Mucosa of stomach (tissue), 1 donor: Measurements from ENCODE around the gene PANK4.

Experiments used
- H3K27me3 ChIP-seq: one replicate; pipeline ENCODE4 v1.7.0; 2013; ENCODE audit warnings: mild to moderate bottlenecking, low read length; ENCODE audit not compliant: control insufficient read depth, insufficient read depth
- H3K36me3 ChIP-seq: one replicate; pipeline ENCODE4 v1.7.0; 2013; ENCODE audit warnings: low read length; ENCODE audit not compliant: control insufficient read depth, insufficient read depth
- H3K4me1 ChIP-seq: one replicate; pipeline ENCODE4 v1.7.0; 2013; ENCODE audit warnings: mild to moderate bottlenecking, low read length; ENCODE audit not compliant: control insufficient read depth, insufficient read depth
- H3K4me3 ChIP-seq: one replicate; pipeline ENCODE4 v1.7.0; 2013; ENCODE audit warnings: low read length
- H3K9ac ChIP-seq: one replicate; pipeline ENCODE4 v1.7.0; 2013; ENCODE audit warnings: mild to moderate bottlenecking, low read length, moderate library complexity
- H3K9me3 ChIP-seq: one replicate; pipeline ENCODE4 v1.7.0; 2013; ENCODE audit warnings: mild to moderate bottlenecking, low read length, moderate library complexity; ENCODE audit not compliant: control insufficient read depth
- donor health status: Pancreatic carcinoma.

The PANK4 gene

DNA sequence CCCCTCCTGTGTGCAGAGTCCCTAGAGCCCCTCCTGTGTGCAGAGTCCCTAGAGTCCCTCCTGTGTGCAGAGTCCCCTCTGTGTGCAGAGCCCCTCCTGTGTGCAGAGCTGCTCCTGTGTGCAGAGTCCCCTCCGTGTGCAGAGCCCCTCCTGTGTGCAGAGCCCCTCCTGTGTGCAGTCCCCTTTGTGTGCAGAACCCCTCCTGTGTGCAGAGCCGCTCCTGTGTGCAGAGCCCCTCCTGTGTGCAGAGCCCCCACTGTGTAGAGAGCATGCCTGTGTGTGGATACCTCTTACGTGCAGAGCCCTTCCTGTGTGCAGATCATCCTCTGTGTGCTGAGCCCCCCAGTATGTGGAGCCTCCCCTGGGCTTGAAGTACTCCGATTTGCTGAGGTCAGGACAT, 12.0 kb upstream of the PANK4 start:
- no peaks in the 10 kb centered on the region for H3K9me3 ChIP-seq
- peaks cover 60% of the 10 kb centered on the region for H3K27me3 ChIP-seq
- H3K36me3 ChIP-seq: no peaks in the 10 kb centered on the region
- H3K4me1 ChIP-seq: peaks cover 29% of the 10 kb centered on the region
- no peak overlapping the region for H3K4me3 ChIP-seq
- no peak overlapping the region for H3K9ac ChIP-seq

DNA sequence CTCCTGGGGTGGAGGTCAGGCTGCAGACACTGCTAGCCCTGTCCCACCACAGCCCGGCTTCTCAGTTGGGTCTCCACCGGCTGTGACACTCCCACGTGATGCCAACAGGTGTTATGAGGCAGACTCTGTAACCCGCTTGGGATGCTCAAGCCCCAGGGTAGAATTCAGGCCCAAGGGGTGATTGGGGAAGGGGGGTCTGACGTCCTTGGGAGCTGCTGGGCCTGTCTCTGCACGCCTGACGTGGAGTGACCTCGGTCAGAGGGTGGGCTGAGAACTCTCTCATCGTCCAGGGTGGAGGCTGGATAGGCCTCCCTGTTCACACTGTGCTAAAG, 11.4 kb upstream of the PANK4 start:
- Histone ChIP-seq H3K4me3 (no peak overlapping the region), H3K36me3 (no peaks in the 10 kb centered on the region), H3K4me1 (peaks cover 27% of the 10 kb centered on the region), H3K9ac (no peak overlapping the region), H3K9me3 (no peaks in the 10 kb centered on the region), H3K27me3 (peaks cover 65% of the 10 kb centered on the region)

DNA sequence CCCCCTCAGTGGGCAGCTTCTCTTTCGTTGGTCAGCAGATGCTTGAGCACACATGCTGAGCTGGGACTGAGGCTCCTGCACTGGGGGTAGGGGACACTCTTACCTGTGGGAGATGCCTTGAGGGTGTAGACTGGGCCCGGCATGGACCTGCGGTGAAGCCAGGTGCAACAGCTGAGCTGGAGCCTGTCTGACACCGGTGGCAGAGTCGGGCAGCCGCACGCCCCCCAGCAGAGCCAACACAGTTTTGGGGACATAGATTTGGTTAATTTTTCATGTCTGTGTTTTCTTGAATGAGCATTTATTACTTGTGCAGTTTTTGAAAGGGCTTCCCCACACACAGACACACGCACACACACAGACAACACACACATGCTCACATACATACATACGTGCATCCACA, 9.6 kb upstream of the PANK4 start:
- peaks cover 72% of the 10 kb centered on the region for H3K27me3 ChIP-seq
- no peaks in the 10 kb centered on the region for H3K9me3 ChIP-seq
- no peak overlapping the region for H3K9ac ChIP-seq
- H3K4me1 ChIP-seq: peaks cover 27% of the 10 kb centered on the region
- H3K4me3 ChIP-seq: no peak overlapping the region
- H3K36me3 ChIP-seq: no peaks in the 10 kb centered on the region

DNA sequence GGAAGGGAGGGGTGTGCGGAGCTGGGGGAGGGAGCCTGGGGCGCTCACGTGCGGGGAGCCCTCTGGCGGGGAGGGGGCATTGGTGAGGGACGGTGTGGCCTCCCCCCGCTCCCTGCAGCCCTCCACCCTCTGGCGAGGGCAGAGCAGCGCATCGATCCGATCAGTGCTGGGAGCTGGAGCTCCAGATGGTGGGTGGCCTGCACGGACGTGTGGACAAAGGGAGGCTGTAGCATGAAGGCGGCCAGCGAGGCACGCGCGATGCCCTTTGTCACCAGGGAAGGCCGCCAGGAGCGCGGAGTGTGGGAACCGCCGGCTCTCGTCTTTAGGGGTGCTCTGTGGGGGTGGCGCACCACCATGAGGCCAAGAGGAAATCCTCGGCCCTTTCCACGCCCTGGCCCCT, 9.1 kb upstream of the PANK4 start:
- H3K9ac ChIP-seq: no peak overlapping the region
- peaks cover 32% of the 10 kb centered on the region for H3K4me1 ChIP-seq
- no peaks in the 10 kb centered on the region for H3K9me3 ChIP-seq
- no peaks in the 10 kb centered on the region for H3K36me3 ChIP-seq
- no peak overlapping the region for H3K4me3 ChIP-seq
- H3K27me3 ChIP-seq: peaks cover 76% of the 10 kb centered on the region

DNA sequence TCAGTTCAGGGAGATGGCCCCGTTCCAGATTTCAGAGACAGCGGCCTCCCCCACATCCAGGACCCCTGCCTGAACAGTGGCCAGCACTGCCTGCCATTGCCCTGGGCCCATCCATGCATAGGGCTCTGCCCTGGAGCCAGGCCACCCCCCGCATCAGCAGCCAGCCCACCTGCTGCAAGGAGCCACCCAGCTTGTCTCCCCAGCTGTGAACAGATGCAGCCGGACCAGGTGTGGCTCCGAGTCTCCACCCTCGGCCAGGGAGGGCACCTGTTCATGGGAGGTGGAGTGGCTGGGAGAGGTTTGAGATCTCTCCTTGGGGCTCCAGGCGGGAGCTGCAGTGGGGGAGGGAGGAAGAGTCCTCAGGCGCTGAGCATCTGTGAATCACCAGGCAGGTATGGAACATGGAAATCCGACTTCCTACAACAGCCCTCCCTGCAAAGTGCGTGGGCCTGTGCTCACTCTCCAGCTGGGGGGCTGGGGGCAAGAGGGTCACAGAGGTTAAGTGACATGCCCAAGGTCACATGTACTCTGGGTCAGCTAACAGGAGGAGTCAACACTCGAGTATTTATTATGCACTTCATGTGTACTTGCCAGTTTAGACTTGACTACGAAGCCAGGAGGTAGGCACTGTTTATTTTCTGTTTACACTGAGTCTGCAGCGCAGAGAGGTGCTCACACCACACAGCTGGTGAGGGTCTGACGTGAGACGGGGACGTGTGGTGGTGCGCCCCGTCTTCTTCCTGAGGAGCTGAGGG, 8.5 kb upstream of the PANK4 start:
- Histone ChIP-seq H3K4me1 (peaks cover 37% of the 10 kb centered on the region), H3K9me3 (no peaks in the 10 kb centered on the region), H3K36me3 (no peaks in the 10 kb centered on the region), H3K4me3 (no peak overlapping the region), H3K9ac (no peak overlapping the region), H3K27me3 (peaks cover 76% of the 10 kb centered on the region)

DNA sequence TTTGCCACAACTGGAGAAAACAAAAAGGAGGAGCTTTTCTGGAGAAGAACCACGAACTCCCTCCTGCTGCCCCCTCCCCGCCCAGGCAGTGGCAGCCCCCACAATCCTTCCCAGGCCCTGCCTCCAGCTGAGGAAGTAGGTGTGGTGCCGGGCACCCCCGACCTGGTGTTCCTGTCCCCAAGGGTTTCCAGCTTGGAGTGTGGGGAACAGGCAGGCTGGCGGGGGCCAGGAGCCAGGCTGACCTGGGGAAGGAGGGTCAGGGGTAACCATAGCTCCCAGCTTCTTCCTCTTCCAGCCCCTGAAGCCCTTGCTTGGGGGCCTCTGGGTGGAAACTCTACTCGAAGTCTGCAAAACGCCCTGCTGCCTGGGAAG, 7.9 kb upstream of the PANK4 start:
- no peaks in the 10 kb centered on the region for H3K36me3 ChIP-seq
- H3K9me3 ChIP-seq: no peaks in the 10 kb centered on the region
- no peak overlapping the region for H3K4me3 ChIP-seq
- H3K4me1 ChIP-seq: peaks cover 38% of the 10 kb centered on the region
- no peak overlapping the region for H3K9ac ChIP-seq
- peaks cover 78% of the 10 kb centered on the region for H3K27me3 ChIP-seq

DNA sequence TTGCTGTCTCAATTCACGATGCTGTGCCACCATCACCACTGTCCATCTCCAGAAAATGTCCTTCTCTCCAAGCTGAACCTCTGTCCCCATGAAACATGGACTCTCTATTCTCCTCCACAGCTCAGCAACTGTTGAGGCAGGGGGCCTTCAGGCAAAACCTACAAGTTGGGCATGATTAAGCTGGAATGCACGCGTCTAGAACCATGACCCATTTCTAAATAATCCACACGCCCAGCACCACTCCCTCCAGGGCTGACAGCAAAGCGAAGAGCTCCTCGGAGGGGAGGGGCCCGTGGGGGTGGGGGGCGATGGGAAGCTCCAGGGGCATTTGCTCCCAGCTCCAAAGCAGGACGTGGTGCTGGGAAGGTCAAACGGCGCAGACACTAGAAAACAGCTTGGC, 7.0 kb upstream of the PANK4 start:
- Histone ChIP-seq H3K9ac (no peak overlapping the region), H3K4me1 (peaks cover 47% of the 10 kb centered on the region), H3K27me3 (peaks cover 81% of the 10 kb centered on the region), H3K9me3 (no peaks in the 10 kb centered on the region), H3K4me3 (no peak overlapping the region), H3K36me3 (no peaks in the 10 kb centered on the region)

DNA sequence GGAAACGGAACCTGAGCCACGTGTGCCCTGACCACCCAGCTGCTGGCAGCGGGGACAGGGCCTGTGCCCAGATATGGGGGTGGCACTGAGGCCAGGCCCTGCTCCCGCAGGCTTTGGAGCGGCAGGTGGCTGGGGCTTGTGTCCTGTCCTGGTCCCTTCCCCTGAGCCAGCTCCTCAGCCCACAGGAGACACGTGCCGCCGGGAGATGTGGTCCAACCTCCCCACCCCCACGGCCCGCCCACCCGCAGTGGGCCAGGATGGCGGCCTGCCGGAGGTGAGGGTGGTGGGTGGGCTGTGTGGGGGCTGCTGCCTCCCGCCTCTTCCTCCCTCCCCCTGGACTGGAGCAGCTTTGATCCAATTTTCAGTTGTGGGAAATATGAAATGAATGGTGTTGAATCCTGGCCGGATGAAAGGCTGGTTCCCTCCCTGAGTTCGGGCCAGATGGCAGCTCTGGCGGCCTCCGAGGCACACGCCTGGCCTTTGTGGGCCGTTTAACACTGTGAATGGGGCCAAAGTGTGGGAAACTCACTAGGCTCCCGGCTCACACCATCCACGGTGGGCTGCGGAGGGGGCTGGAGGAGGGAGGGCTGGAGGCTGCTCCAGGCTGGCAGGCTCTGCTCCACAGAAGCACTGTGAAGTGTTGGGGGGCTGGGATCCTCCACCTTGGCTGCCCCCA, 6.2 kb upstream of the PANK4 start:
- Histone ChIP-seq H3K4me1 (peaks cover 46% of the 10 kb centered on the region), H3K36me3 (no peaks in the 10 kb centered on the region), H3K9me3 (no peaks in the 10 kb centered on the region), H3K9ac (no peak overlapping the region), H3K4me3 (no peak overlapping the region), H3K27me3 (peaks cover 82% of the 10 kb centered on the region)

DNA sequence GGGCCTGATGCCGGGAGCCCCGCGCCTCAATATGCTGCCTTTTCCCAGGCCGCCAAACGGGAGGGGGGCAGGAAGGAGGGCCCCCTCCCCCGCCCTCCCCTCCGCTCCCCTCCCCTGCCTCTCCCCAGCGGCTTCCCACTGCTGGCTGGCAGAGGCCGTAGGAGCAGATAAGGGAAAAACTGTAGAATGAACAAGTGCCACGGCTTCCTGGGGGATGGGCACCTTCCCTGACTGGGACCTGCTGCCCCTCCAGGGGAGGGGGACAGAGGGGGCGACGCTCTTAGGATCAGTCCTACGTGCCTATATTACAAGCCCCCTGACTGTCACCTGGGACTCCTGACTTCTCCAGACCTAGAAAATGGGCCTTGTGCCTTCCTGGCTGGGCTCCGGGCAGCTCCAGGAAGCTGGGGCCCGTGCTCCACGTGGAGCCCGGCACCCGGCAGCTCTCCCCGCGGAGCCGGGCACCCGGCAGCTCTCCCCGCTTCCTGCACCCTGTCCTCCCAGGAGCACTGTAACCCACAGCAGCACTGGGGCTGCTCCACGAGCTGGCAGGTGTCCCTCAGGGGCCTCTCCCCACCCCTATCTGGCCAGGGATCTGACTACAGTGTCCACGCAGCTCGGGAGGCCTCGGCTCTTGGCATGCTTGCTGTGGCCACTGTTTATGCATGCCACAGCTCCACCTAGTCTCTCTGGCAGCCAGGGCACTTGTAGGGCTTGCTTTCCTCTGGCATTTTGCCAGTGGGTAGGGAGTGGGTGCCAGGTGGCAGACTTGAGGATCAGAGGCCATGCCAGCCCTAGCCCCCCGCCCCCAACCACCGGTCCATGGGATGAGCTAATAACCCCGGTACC, 4.3 kb upstream of the PANK4 start:
- H3K4me1 ChIP-seq: peaks cover 49% of the 10 kb centered on the region

DNA sequence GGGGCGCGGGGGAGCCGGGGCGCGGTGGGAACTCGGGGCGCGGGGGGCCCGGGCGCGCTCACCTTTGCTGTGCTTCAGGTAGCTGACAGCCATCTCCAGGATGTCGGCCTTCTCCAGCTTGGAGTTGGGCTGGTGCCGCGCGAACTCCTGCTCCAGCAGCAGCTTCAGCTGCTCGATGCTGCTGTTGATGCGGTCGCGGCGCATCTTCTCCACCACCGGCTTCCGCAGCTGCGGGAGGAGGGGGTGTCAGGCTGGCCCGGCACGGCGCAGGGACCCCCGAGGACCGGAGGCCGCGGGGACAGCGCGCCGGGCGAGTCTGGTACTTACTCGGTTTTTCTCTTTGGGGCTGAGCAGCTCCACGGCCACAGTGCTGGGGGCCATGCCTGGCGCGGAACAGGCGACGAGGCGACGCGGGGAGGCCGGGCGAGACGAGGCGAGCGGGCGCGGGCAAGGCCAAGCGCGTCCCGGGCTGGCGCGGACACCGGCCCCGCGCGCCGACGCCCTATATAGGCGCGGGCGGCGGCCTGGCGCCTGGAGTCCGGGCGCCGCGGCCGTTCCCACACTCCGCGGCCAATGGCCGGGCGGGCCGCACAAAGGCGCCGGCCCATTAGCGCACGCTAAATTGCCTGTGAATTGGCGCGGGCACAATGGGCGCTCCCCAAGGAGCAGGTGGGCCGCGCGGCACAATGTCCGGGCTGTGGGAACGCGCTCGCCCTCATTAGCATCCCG, 3.6 kb upstream of the PANK4 start, which contains the start of gene HES5:
Gene HES5 (minus strand): TSS at position 480 of the 729 bp plus-strand sequence. CDS start 99 bp downstream, at position 381.
- no peak within 1 kb of the TSS for H3K9ac ChIP-seq
- H3K27me3 ChIP-seq: peaks cover 73% of the 10 kb centered on the region
- H3K36me3 ChIP-seq: no peaks in the 10 kb centered on the region
- H3K4me3 ChIP-seq: no peak within 1 kb of the TSS
- H3K9me3 ChIP-seq: no peaks in the 10 kb centered on the region
- peaks cover 49% of the 10 kb centered on the region for H3K4me1 ChIP-seq

More for the DNA sequence above, 4.3 kb upstream of the PANK4 start:
- H3K4me3 ChIP-seq: no peak overlapping the region
- no peaks in the 10 kb centered on the region for H3K9me3 ChIP-seq
- H3K9ac ChIP-seq: no peak overlapping the region
- H3K36me3 ChIP-seq: no peaks in the 10 kb centered on the region
- H3K27me3 ChIP-seq: peaks cover 80% of the 10 kb centered on the region

DNA sequence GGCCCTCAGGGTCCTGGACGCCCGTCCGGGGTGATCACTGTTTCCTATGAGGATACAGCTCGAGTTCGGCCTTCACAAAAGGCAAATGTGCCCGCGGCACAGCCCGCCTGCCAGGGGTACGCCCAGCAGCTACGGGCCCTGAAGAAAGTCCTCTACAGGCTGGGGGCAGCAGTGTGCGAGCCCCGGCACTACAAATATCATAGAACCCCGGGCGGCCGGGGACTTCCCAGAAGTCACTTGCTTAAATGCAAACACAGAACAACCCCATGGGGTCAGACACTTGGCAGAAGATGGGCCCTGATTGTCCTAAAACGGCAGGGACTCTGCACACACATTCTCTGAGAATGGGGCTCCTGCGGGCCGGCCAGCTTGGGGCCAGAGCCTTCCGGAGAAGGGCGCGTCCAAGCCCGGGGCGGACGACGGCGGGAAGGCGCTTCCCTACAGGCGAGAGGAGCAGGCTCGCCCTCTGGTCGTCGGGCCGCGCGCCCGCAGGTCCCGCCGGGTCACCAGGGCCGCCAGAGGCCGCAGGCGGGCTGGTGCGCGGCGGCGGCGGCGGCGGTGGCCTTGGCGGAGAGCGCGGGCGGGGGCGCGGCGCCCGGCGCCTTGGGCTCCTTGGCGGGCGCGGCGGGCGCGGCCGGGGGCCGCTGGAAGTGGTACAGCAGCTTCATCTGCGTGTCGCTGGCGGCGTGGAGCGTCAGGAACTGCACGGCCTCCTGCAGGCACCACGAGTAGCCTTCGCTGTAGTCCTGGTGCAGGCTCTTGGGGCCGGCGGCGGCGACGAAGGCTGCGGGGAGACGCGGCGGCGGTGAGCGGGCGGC, 2.8 kb upstream of the PANK4 start:
- H3K4me3 ChIP-seq: no peak overlapping the region
- H3K36me3 ChIP-seq: no peaks in the 10 kb centered on the region
- H3K9me3 ChIP-seq: no peaks in the 10 kb centered on the region
- peaks cover 49% of the 10 kb centered on the region for H3K4me1 ChIP-seq
- no peak overlapping the region for H3K9ac ChIP-seq
- H3K27me3 ChIP-seq: peaks cover 66% of the 10 kb centered on the region
